ENCODE results near the gene ALDH4A1. TPM values are rescaled to one million over a fixed set of nuclear protein-coding genes. Genes with fewer than 3 reads are reported as not detected.

ALDH4A1 gene
- total and polyA plus RNA-seq, 9 of the 15 experiments (the other 6 are each of a cell fraction or from before 2014, with no cell fraction given): 0.27 to 31.4 (median 16.6) TPM

DNA sequence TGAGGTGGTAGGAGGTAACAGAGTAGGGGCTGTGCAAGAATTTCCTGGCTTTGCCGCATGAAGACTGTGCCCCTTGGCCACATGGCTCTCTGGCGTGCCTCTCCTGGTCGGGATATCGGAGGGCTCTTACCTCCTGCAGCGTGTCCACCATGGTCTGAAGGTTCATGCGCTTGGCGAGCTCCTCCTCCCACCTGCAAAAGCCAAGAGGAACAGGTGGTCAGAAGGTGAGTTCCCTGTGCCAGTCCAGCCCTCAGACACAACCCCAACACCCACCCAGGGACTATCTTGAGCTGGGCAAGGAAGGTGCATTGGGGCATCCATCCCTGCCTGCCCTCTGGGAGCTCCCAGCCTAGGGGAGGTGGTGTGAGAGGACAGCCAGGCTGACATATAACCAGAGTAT is 18.6 kb upstream of the ALDH4A1 start:
- POLR2A ChIA-PET: interaction anchor here (1.2 kb wide), 1 partner anchor 12 kb away, joined by 3 read pairs; no protein-coding TSS in a partner anchor

More for the DNA sequence above, 18.6 kb upstream of the ALDH4A1 start:
- peaks cover 79 to 99% of the 10 kb centered on the region in 2 experiments for H3K27me3 ChIP-seq (ENCODE audit: control insufficient read depth in 2 of 2, insufficient read depth in 2 of 2, low read length in 2 of 2)
- ATAC-seq: no peak
- H3K9me3 ChIP-seq (replicated peaks; ENCODE audit: control insufficient read depth, insufficient read depth, low read depth, low read length): no peaks in the 10 kb centered on the region
- no peak for FAIRE-seq
- in situ Hi-C loops (cut with MboI): no loop called here
- 9% methylated on average over 7 of the region's 7 CpGs for WGBS (ENCODE audit: insufficient coverage, low coverage, missing lambda C conversion rate)
- no peak overlapping the region for H3K27ac ChIP-seq (ENCODE audit: extremely low read depth, low read depth, low read length)
- H3K9ac ChIP-seq (ENCODE audit: insufficient read depth in 1 of 2, low read depth in 2 of 2, low read length in 2 of 2): no peak overlapping the region
- CTCF ChIA-PET (ENCODE audit: low intra/inter-chr PET ratio): no interaction called here
- H3K36me3 ChIP-seq (ENCODE audit: control insufficient read depth, insufficient read depth, low read length): no peaks in the 10 kb centered on the region
- H3K4me2 ChIP-seq (ENCODE audit: insufficient read depth, low read length): no peak overlapping the region
- peaks cover 19% of the 10 kb centered on the region for H4K20me1 ChIP-seq (replicated peaks; ENCODE audit: control insufficient read depth, insufficient read depth, low read length)
- no peak overlapping the region for H2AFZ ChIP-seq (ENCODE audit: low read depth, low read length)
- peaks cover 0 to 8% of the 10 kb centered on the region in 2 experiments; a peak in 1 of 5 replicates for H3K4me1 ChIP-seq (replicated peaks in 1 of 2; ENCODE audit: control insufficient read depth in 2 of 2, insufficient read depth in 2 of 2, low read length in 2 of 2)
- no TSS peak for BruUV-seq (replicated peaks)
- no peak for DNase-seq (ENCODE audit: extremely low read depth in 1 of 4, low spot score in 3 of 4)
- no peaks in the 10 kb centered on the region for H3K9me1 ChIP-seq (ENCODE audit: control insufficient read depth, insufficient read depth, low read length)
- intact Hi-C loops (cut with micrococcal nuclease): loop anchor here (5.0 kb wide), 1 partner anchor 146 kb away; no protein-coding TSS in a partner anchor
- H3K4me3 ChIP-seq: no peak overlapping the region
- TF ChIP-seq HOXB6 (CRISPR knock-in tag; IDR thresholded peaks at IDR 0.05; ENCODE audit: borderline replicate concordance) (no peak), CLOCK (CRISPR knock-in tag; IDR thresholded peaks at IDR 0.05; ENCODE audit: borderline replicate concordance) (no peak), RUNX1 (IDR thresholded peaks at IDR 0.05; ENCODE audit: low read depth) (no peak), CEBPB (tag; IDR thresholded peaks at IDR 0.05) (peak; percentile 5; the same call in 1 of the 2 replicates)
- no peaks in the 10 kb centered on the region for H3K79me2 ChIP-seq (ENCODE audit: control insufficient read depth, insufficient read depth, low read length)
